Tibial artery (tissue), 4 donors: ENCODE measurements around the gene WHRN.

Experiments
- DNase-seq, 2 donors: peaks; one replicate each; pipeline ENCODE4 v3.0.0-alpha.2; 2019
- H3K27ac ChIP-seq, 2 donors: fragments of 200-600 bp; sonication (generic) in 1 of 2; 1 replicate in 1 of 2; 2 replicates in 1 of 2; pipeline ENCODE4 v1.5.1; 2018 to 2019; ENCODE audit warnings: mild to moderate bottlenecking in 1 of 2
- H3K27me3 ChIP-seq, 2 donors: fragments of 200-600 bp; sonication (generic) in 1 of 2; one replicate each; pipeline versions ENCODE4 v1.5.1 to v1.6.0; 2016 to 2019
- H3K36me3 ChIP-seq, 3 donors: fragments of 200-600 bp; sonication (generic) in 2 of 3; one replicate each; pipeline ENCODE4 v1.5.1; 2016 to 2019; ENCODE audit warnings: mild to moderate bottlenecking in 2 of 3
- H3K4me1 ChIP-seq, 4 donors: fragments of 200-600 bp; sonication (generic) in 2 of 4; 1 replicate in 3 of 4; 2 replicates in 1 of 4; pipeline ENCODE4 v1.5.1; 2016 to 2019
- H3K4me3 ChIP-seq, 2 donors: fragments of 200-600 bp; sonication (generic) in 1 of 2; 1 replicate in 1 of 2; 2 replicates in 1 of 2; pipeline ENCODE4 v1.5.1; 2018 to 2019; ENCODE audit warnings: mild to moderate bottlenecking in 2 of 2
- H3K9me3 ChIP-seq, 3 donors: fragments of 200-600 bp; sonication (generic) in 1 of 3; one replicate each; pipeline ENCODE4 v1.5.1; 2016 to 2019
- intact Hi-C: fragments of 100-400 bp; cut with DNase I; formaldehyde crosslinking; loops from one replicate; pipeline ENCODE4 v1.15.0; 2023; ENCODE audit warnings: low total_unique reads
- TF ChIP-seq, protein P1 (sequence below), 2 experiments: fragments of 200-600 bp in 1 of 2; fragments of 450-650 bp in 1 of 2; IDR thresholded peaks; one replicate each; pipeline ENCODE4 v1.5.1; 2017 to 2019; ENCODE audit warnings: antibody characterized with exemption in 2 of 2, mild to moderate bottlenecking in 1 of 2, moderate library complexity in 1 of 2

WHRN gene

DNA sequence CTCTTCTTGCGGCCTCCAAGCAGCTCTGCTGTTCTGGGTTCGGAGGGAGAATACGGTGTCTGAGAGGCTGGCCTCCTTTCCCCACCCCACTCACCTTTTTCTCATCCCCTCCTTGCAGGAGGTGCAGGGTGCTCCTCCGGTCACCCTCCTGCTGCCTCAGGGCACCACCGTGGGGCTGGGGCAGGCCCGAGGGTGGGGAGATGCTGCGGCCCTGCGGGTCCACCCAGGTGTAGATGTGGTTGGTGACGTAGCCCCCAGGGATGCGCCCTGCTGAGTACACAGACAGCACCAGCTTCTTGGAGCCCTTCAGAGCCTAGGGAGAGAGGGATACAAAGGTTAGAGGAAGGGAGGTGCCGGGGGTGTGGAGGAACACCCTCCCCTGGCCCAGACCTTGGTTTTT is 26.8 kb downstream of the WHRN start:
- Histone ChIP-seq H3K4me1 (no peaks in the 10 kb centered on the region), H3K27ac (no peak overlapping the region), H3K27me3 (peaks cover 0 to 23% of the 10 kb centered on the region in 2 donors), H3K4me3 (no peak overlapping the region), H3K36me3 (peaks cover 0 to 4% (median 0%) of the 10 kb centered on the region in 3 donors), H3K9me3 (no peaks in the 10 kb centered on the region)
- DNase-seq, result no peak
- TF ChIP-seq, protein P1, sequence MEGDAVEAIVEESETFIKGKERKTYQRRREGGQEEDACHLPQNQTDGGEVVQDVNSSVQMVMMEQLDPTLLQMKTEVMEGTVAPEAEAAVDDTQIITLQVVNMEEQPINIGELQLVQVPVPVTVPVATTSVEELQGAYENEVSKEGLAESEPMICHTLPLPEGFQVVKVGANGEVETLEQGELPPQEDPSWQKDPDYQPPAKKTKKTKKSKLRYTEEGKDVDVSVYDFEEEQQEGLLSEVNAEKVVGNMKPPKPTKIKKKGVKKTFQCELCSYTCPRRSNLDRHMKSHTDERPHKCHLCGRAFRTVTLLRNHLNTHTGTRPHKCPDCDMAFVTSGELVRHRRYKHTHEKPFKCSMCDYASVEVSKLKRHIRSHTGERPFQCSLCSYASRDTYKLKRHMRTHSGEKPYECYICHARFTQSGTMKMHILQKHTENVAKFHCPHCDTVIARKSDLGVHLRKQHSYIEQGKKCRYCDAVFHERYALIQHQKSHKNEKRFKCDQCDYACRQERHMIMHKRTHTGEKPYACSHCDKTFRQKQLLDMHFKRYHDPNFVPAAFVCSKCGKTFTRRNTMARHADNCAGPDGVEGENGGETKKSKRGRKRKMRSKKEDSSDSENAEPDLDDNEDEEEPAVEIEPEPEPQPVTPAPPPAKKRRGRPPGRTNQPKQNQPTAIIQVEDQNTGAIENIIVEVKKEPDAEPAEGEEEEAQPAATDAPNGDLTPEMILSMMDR (IDR thresholded peaks at IDR 0.05), result no peak
- intact Hi-C loops, result no loop called here

DNA sequence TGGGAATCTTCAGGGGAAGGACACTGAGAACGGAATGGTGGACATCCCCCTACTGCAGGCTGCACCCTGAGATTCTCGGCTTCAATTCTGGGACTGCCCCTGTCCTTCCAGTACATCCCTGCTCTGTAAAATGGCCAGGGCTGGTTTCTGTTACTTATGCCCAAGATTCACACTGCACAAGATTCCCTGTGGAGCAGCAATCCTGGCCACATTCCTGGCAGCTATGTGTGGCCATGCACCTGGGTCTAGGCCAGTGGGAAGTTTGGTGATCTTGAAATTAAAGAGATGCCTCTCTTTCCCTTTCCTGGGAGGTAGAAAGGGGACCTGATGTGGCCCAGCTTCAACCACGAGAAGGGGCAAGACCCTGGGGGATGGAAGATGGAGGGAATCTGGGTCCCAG is 27.6 kb downstream of the WHRN start:
- intact Hi-C loops, result no loop called here

DNA sequence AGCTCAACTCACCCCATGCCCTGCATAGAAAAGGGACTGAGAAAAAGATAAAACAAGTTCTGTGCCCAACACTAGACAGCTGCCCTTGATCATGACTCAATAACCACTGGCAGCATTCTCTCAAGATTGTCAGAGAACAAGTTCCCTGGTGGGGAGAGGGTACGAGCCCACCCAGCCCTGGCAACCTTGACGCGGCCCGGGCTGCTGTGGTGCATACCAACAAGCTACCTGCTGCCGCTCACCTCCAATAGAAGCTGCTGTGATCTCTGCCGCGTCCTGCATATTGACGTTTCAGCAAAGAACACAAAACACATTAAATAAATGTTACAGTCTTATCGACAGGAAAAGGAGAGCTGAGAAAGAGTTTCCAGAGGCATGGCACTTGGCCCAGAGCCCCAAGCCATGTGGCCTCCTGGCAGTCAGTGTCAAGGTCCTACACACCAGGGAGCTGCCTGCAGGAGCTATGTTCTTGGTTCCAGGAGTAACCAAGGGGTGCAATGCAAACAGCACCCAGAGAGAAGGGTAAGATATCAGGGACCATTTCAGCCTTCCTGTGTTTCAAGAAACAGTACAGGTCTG is 28.3 kb downstream of the WHRN start:
- Histone ChIP-seq H3K4me3 (no peak overlapping the region), H3K27me3 (peaks cover 0 to 23% of the 10 kb centered on the region in 2 donors), H3K4me1 (no peaks in the 10 kb centered on the region), H3K27ac (no peak overlapping the region), H3K9me3 (no peaks in the 10 kb centered on the region), H3K36me3 (peaks cover 0 to 4% (median 0%) of the 10 kb centered on the region in 3 donors)
- TF ChIP-seq, protein P1 (IDR thresholded peaks at IDR 0.05), result no peak
- DNase-seq, result no peak
- intact Hi-C loops, result no loop called here

More for the DNA sequence above, 27.6 kb downstream of the WHRN start:
- Histone ChIP-seq H3K9me3 (no peaks in the 10 kb centered on the region), H3K4me1 (no peaks in the 10 kb centered on the region), H3K27me3 (peaks cover 0 to 23% of the 10 kb centered on the region in 2 donors), H3K4me3 (no peak overlapping the region), H3K36me3 (peaks cover 0 to 4% (median 0%) of the 10 kb centered on the region in 3 donors), H3K27ac (no peak overlapping the region)
- no peak for DNase-seq
- TF ChIP-seq, protein P1 (IDR thresholded peaks at IDR 0.05), result no peak

DNA sequence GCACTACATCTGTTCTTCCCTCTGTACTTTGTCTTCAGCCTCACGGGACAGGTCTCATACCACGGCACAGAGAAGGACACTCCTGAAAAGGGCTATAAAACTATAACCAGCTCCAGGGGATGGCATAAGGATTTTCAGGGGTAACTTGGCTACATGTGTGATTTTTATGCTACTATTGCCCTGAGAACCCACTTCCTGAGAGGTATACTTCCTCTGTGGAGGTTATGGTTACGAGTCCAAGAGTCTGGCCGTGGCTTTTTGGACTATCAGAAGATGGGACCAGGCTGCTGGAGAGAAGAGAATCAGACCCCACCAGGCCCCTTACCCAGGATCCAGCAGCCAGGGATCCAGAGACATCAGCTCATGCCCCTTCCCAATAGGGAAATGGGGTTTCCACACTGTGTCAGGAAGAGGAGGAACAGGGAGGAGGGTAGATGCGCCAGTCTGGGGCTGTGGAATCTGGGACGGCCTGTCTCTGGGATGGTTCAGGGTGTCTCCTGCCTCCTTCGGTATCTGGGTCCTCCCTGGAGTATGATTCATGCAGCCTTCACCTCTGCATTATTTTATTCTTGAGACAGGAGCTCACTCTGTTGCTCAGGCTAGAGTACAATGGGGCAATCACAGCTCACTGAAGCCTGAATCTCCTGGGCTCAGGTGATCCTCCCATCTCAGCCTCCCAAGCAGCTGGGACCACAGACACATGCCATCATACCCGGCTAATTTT is 29.7 kb downstream of the WHRN start:
- Histone ChIP-seq H3K27me3 (peaks cover 0 to 15% of the 10 kb centered on the region in 2 donors), H3K9me3 (no peaks in the 10 kb centered on the region), H3K36me3 (peaks cover 0 to 4% (median 0%) of the 10 kb centered on the region in 3 donors), H3K4me3 (no peak overlapping the region), H3K4me1 (no peaks in the 10 kb centered on the region), H3K27ac (no peak overlapping the region)
- TF ChIP-seq, protein P1 (IDR thresholded peaks at IDR 0.05), result no peak
- intact Hi-C loops, result no loop called here
- no peak for DNase-seq

DNA sequence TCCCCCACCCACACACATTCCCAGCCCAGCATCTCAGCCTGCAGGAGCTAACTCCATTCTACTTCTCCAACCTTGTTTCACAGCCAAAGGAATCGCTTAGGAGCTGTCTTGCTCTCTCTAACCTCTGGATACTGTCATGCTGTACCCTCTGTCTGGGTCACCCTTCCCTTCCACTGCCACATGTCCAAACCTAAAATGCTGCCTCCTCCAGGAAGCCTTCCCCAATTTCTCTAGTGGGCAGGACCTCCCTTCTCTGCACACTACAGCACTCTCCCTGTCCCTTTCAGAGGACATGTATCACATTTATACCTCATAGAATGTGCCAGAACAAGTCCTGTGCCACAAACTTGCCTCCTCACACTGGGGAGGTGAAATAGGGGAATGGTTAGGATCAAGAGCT is 30.8 kb downstream of the WHRN start:
- Histone ChIP-seq H3K9me3 (peaks cover 0 to 6% (median 0%) of the 10 kb centered on the region in 3 donors), H3K36me3 (peaks cover 0 to 5% (median 4%) of the 10 kb centered on the region in 3 donors), H3K27ac (no peak overlapping the region), H3K27me3 (peaks cover 0 to 15% of the 10 kb centered on the region in 2 donors), H3K4me1 (no peaks in the 10 kb centered on the region), H3K4me3 (no peak overlapping the region)
- DNase-seq, result peak in 1 of 2 donors; percentile 3
- TF ChIP-seq, protein P1 (IDR thresholded peaks at IDR 0.05), result no peak
- intact Hi-C loops, result no loop called here
